Stimulated activated naive CD4-positive, alpha-beta T cell (primary cell): Measurements from ENCODE around the gene TAS2R30.

Source experiments
- DNase-seq, 6 experiments: peaks; one replicate each; lab custom pipeline; 2025; lab: John Stamatoyannopoulos, UW

TAS2R30 gene, protein sequence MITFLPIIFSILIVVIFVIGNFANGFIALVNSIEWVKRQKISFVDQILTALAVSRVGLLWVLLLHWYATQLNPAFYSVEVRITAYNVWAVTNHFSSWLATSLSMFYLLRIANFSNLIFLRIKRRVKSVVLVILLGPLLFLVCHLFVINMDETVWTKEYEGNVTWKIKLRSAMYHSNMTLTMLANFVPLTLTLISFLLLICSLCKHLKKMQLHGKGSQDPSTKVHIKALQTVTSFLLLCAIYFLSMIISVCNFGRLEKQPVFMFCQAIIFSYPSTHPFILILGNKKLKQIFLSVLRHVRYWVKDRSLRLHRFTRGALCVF

GRCh38 chr12:11134305-11134704 is at the start of gene TAS2R30:
TAS2R30 (minus strand) TSS chr12:11134644; CDS start chr12:11134244, 400 bp downstream.
- DNase-seq, result no peak

- DNase-seq, result no peak
Measured at GRCh38 chr12:11183011-11183410, 48.6 kb upstream of the TAS2R30 start.

DNA sequence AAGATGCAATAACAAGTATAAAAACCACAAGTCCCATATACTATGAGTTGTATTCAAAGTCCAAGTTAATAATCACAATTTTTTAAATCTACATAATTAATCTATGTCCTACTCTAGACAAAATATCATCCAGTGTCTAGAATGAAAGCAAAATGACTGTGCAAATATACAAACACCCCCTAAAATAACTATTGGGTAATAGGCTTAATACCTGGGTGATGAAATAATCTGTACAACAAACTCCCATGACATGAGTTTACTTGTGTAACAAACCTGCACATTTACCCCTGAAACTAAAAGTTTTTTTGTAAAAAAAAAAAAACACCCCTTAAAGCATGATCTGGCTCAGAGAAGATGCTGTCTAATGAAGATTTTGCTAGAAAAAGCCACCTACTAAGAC is 48.1 kb upstream of the TAS2R30 start:
- no peak for DNase-seq

- no peak for DNase-seq
Measured at GRCh38 chr12:11178250-11178649, 43.8 kb upstream of the TAS2R30 start.

GRCh38 chr12:11174022-11174421 is 39.6 kb upstream of the TAS2R30 start:
- no peak for DNase-seq

GRCh38 chr12:11171969-11172675 is 37.7 kb upstream of the TAS2R30 start:
- DNase-seq, result peak in 1 of 6 experiments; percentile 35

- peak; percentile 74 to 92 (median 80) for DNase-seq
Measured at GRCh38 chr12:11171145-11171968, 36.9 kb upstream of the TAS2R30 start, which contains the start of gene SMIM10L1. SMIM10L1 (plus strand) TSS chr12:11171194; CDS start chr12:11171357, 163 bp downstream.

- no peak for DNase-seq
Measured at GRCh38 chr12:11170810-11171144, 36.3 kb upstream of the TAS2R30 start.

- DNase-seq, result no peak
Measured at GRCh38 chr12:11166300-11166699, 31.9 kb upstream of the TAS2R30 start.

- DNase-seq, result no peak
Measured at GRCh38 chr12:11164384-11164783, 29.9 kb upstream of the TAS2R30 start.

DNA sequence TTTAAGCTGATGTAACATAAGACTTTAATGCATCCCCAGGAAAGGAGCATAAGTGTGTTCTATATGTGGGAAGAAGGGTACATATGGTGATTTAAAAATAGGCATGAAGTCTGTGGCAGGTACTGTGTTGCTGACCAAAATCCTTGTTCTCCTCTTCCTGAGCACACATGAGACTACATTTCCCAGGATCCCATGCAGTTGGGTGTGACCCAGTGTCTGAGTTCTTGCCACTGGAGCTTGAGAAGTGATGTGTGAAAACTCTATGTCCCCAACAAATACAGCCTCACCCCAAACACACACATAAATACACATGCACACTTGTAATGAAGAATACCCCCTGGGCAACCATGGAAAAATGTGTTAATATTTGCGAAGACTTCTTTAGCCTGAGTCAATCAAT is 28.1 kb upstream of the TAS2R30 start:
- DNase-seq, result no peak

GRCh38 chr12:11158885-11159444 is 24.5 kb upstream of the TAS2R30 start:
- no peak for DNase-seq

GRCh38 chr12:11154400-11154925 is 20.0 kb upstream of the TAS2R30 start:
- DNase-seq, result no peak

DNA sequence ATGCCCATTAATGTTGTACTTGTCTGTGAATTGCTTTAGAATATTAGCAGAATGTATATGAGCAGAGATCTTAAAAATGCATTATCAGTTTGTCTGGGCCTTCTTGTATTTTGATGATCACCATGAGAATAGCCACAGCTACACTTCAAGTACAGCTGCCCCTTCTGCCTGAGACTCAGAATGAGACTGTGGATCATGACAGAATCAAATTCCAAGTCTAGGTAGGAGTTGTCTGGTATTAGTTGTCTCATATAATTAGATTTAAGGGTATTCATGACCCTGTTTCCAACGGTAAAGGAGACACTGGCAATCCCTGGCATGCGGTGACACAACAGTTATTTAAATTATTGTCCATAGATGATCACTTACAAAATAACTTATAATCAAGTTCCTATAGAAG is 18.3 kb upstream of the TAS2R30 start:
- no peak for DNase-seq

DNA sequence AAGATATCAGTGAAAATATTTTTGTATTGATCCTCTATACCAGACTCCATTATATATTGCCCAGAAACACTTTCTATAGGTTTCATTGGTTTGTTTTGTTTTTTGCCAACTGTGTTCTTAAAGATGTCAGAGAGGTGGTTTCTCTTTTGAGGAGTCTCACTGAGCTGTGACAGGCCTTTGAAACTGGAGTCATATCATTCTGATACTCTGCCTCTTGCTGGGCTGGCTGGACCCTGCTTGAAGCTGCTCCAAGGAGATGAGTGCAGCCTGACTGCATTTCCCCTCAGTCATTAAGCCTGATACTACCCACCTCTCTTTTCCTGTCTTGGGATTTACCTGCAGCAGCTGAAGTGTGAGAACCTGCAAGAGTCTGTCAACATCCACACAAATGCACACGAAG is 16.4 kb upstream of the TAS2R30 start:
- DNase-seq, result no peak

- no peak for DNase-seq
Measured at GRCh38 chr12:11147420-11147819, 13.0 kb upstream of the TAS2R30 start.

- no peak for DNase-seq
Measured at GRCh38 chr12:11144297-11144696, 9.9 kb upstream of the TAS2R30 start.

GRCh38 chr12:11143352-11143751 is 8.9 kb upstream of the TAS2R30 start:
- no peak for DNase-seq

DNA sequence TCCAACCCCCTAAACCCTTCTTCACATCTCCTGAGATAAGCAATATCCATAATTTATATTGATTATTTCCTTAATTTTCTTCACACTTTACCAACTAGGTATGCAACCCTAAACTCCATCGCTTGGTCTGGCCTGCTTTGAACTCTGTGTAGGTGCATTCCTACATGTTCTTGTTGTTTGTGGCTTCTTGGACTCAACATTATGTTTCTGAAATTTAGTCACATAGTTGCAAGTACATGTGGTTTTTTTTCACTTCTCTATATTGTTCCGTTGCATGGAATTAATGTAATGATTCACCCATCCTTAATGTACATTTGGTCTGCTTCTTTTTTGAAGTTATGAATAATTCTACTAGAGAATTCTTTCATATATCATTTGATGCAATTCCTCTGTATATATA is 1.6 kb upstream of the TAS2R30 start:
- DNase-seq, result no peak

GRCh38 chr12:11133816-11134215 is 628 bp downstream of the TAS2R30 start:
- no peak for DNase-seq

DNA sequence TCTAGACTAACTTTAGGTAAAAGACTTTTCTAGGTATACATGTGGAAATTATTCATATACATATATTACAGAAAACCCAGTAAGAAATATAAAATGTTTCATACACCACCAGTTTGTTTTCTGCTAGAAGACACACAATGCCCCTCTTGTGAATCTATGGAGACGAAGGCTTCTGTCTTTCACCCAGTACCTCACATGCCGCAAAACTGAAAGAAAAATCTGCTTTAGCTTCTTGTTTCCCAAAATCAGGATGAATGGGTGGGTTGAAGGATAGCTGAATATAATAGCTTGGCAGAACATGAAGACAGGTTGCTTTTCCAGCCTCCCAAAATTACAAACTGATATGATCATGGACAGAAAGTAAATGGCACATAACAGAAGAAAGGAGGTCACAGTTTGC is 1.3 kb downstream of the TAS2R30 start:
- no peak for DNase-seq

DNA sequence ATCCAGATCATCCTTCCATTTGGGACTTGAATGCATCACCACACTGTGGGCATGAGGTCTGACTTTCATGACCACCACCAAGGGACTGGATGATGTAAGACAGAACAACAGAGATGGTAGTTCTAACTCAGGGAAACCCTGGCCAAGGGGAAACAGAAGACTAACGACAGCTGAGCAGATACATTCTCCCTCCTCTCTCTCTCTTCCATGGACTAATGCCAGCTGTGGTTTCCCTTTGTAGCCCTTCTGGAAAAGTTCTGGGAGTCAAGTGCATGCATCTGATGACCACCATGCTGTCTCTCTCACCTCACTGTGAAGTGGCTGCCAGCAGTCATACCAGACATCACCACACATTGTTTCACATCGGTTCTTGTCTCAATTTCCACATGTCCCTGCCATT is 3.4 kb downstream of the TAS2R30 start:
- DNase-seq, result no peak
